D721Med (cell line): ENCODE data around the gene P2RX1.

ENCODE experiments used
- DNase-seq: peaks from one replicate; pipeline ENCODE4 v3.0.0; 2011; ENCODE audit warnings: low spot score; ENCODE audit not compliant: insufficient read length
- FAIRE-seq: peaks from 2 replicates; lab custom pipeline; 2011; peaks lifted over from hg19 to GRCh38; lab: Jason Lieb, UNC
- CTCF ChIP-seq: IDR thresholded peaks from 2 replicates; pipeline ENCODE4 v1.5.1; 2012; ENCODE audit warnings: mild to moderate bottlenecking, control low read depth; ENCODE audit not compliant: insufficient read depth; ENCODE audit errors: missing control alignments

Gene P2RX1

GRCh38 chr17:3911271-3912053, 4.8 kb downstream of the P2RX1 start:
- no peak for TF ChIP-seq CTCF
- DNase-seq: no peak

GRCh38 chr17:3910420-3911270, 5.6 kb downstream of the P2RX1 start:
- DNase-seq (no peak), FAIRE-seq (no peak)

More at GRCh38 chr17:3911271-3912053, 4.8 kb downstream of the P2RX1 start:
- no peak for FAIRE-seq

GRCh38 chr17:3909257-3909656, 7.0 kb downstream of the P2RX1 start:
- FAIRE-seq (no peak), DNase-seq (no peak)
- no peak for TF ChIP-seq CTCF

More at GRCh38 chr17:3910420-3911270, 5.6 kb downstream of the P2RX1 start:
- TF ChIP-seq CTCF: no peak

- TF ChIP-seq CTCF: no peak
- no peak for DNase-seq
- no peak for FAIRE-seq
Measured at GRCh38 chr17:3907483-3908216, 8.6 kb downstream of the P2RX1 start.

- TF ChIP-seq CTCF: no peak
Measured at GRCh38 chr17:3906881-3907280, 9.4 kb downstream of the P2RX1 start.

GRCh38 chr17:3905017-3905520, 11.2 kb downstream of the P2RX1 start:
- FAIRE-seq (no peak), DNase-seq (no peak)
- TF ChIP-seq CTCF: no peak

More at GRCh38 chr17:3906881-3907280, 9.4 kb downstream of the P2RX1 start:
- DNase-seq (no peak), FAIRE-seq (no peak)
